Liver (tissue), 3 donors: ENCODE measurements around the gene BOLA1.

Experiments
- ATF3 ChIP-seq: IDR thresholded peaks from 2 replicates; pipeline ENCODE4 v1.6.1; 2016; ENCODE audit warnings: antibody characterized with exemption
- CTCF ChIP-seq: fragments of 150-350 bp; IDR thresholded peaks from 2 replicates; pipeline ENCODE4 v1.5.1; 2017; ENCODE audit warnings: improper control_type of control experiment, low read depth, low read length; ENCODE audit not compliant: missing input control
- MAX ChIP-seq: IDR thresholded peaks from 2 replicates; pipeline ENCODE4 v1.6.1; 2016; ENCODE audit warnings: antibody characterized with exemption
- SP1 ChIP-seq: IDR thresholded peaks from 2 replicates; pipeline ENCODE4 v1.6.1; 2018; ENCODE audit warnings: antibody characterized with exemption, mild to moderate bottlenecking
- YY1 ChIP-seq: IDR thresholded peaks from 2 replicates; pipeline ENCODE4 v1.6.1; 2016; ENCODE audit warnings: antibody characterized with exemption, mild to moderate bottlenecking
- donor health status: healthy.
- donor health status: healthy.

GRCh38 chr1:149916898-149917252 lies 17.5 kb downstream of the BOLA1 start:
- TF ChIP-seq CTCF (no peak), MAX (no peak), SP1 (no peak), ATF3 (no peak), YY1 (no peak)
